HEK293T (cell line): ENCODE data around the gene RPL4.

ENCODE experiments used
- ARNT ChIP-seq: fragments of 450-650 bp; IDR thresholded peaks from 2 replicates; pipeline ENCODE4 v1.6.1; 2017; ENCODE audit warnings: mild to moderate bottlenecking
- BHLHE40 ChIP-seq: fragments of 450-650 bp; IDR thresholded peaks from 2 replicates; pipeline ENCODE4 v1.6.1; 2016; ENCODE audit warnings: mild to moderate bottlenecking, moderate library complexity, borderline replicate concordance
- CTBP1 ChIP-seq: fragments of 450-650 bp; IDR thresholded peaks from 2 replicates; pipeline ENCODE4 v1.6.1; 2016; ENCODE audit warnings: borderline replicate concordance
- ELF4 ChIP-seq: fragments of 450-650 bp; IDR thresholded peaks from 2 replicates; pipeline ENCODE4 v1.6.1; 2017; ENCODE audit warnings: antibody characterized with exemption
- FOXA1 ChIP-seq: fragments of 450-650 bp; IDR thresholded peaks from 2 replicates; pipeline ENCODE4 v1.6.1; 2016; ENCODE audit warnings: mild to moderate bottlenecking
- HDGF ChIP-seq: fragments of 450-650 bp; IDR thresholded peaks from 2 replicates; pipeline ENCODE4 v1.6.1; 2017; ENCODE audit warnings: antibody characterized with exemption, borderline replicate concordance
- SUZ12 ChIP-seq: fragments of 450-650 bp; IDR thresholded peaks from 2 replicates; pipeline ENCODE4 v1.6.1; 2016; ENCODE audit warnings: mild to moderate bottlenecking
- TARDBP ChIP-seq: fragments of 450-650 bp; IDR thresholded peaks from 2 replicates; pipeline ENCODE4 v1.6.1; 2016

DNA sequence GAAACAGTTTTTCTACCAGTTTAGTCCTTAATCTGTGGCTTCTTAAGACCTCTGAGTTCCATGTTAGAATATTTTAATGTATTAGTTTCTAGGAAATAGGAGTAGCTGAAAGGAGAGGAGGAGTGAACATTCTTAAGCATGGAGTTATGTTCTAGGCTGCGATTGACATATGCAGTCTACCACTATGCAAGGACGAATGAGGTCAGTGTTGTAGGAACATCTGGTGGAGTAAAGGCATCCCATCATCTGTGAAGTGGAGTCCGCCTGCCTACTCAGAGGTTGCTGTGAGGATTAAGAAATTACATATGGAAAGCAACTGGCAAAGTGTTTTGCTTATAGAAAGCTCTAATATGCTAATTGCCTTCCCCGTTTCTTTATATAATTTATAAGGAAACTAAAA, 52.2 kb downstream of the RPL4 start:
- TF ChIP-seq BHLHE40 (no peak), HDGF (no peak), CTBP1 (no peak), TARDBP (no peak), SUZ12 (no peak), ELF4 (no peak), FOXA1 (no peak), ARNT (no peak)
